Liver (tissue), 3 donors: ENCODE results near the gene TAF8.

ENCODE experiments used
- CTCF ChIP-seq: fragments of 150-350 bp; IDR thresholded peaks from 2 replicates; pipeline ENCODE4 v1.5.1; 2017; ENCODE audit warnings: improper control_type of control experiment, low read depth, low read length; ENCODE audit not compliant: missing input control
- EGR1 ChIP-seq, 2 donors: IDR thresholded peaks; 2 replicates each; pipeline ENCODE4 v1.6.1; 2016 to 2018; ENCODE audit warnings: antibody characterized with exemption in 2 of 2, low read depth in 2 of 2
- FOXA1 ChIP-seq: IDR thresholded peaks from 2 replicates; pipeline ENCODE4 v1.6.1; 2016; ENCODE audit warnings: antibody characterized with exemption
- HNF4A ChIP-seq, 2 donors: conservative IDR thresholded peaks; 2 replicates each; pipeline ENCODE4 v1.6.1; 2016; ENCODE audit warnings: antibody characterized with exemption in 2 of 2, mild to moderate bottlenecking in 2 of 2
- JUND ChIP-seq, 2 donors: IDR thresholded peaks; 2 replicates each; pipeline ENCODE4 v1.6.1; 2016; ENCODE audit warnings: antibody characterized with exemption in 2 of 2
- MAX ChIP-seq: IDR thresholded peaks from 2 replicates; pipeline ENCODE4 v1.6.1; 2016; ENCODE audit warnings: antibody characterized with exemption
- RAD21 ChIP-seq, 2 donors: IDR thresholded peaks; 2 replicates each; pipeline ENCODE4 v1.6.1; 2016; ENCODE audit warnings: antibody characterized with exemption in 2 of 2, mild to moderate bottlenecking in 2 of 2
- REST ChIP-seq: IDR thresholded peaks from 2 replicates; pipeline ENCODE4 v1.6.1; 2016; ENCODE audit warnings: antibody characterized with exemption, mild to moderate bottlenecking
- RXRA ChIP-seq, 2 donors: IDR thresholded peaks; 2 replicates each; pipeline ENCODE4 v1.6.1; 2017 to 2018; ENCODE audit warnings: antibody characterized with exemption in 2 of 2, mild to moderate bottlenecking in 1 of 2
- SP1 ChIP-seq: IDR thresholded peaks from 2 replicates; pipeline ENCODE4 v1.6.1; 2018; ENCODE audit warnings: antibody characterized with exemption, mild to moderate bottlenecking
- TAF1 ChIP-seq: conservative IDR thresholded peaks from 2 replicates; pipeline ENCODE4 v1.6.1; 2016; ENCODE audit warnings: antibody characterized with exemption, mild to moderate bottlenecking
- donor health status: healthy.
- donor health status: healthy.

GRCh38 chr6:42040856-42041480 is 9.4 kb upstream of the TAF8 start:
- TF ChIP-seq CTCF: no peak
- TF ChIP-seq JUND (IDR thresholded peaks at IDR 0.05): no peak
- TF ChIP-seq MAX: no peak
- no peak for TF ChIP-seq REST
- TF ChIP-seq TAF1: no peak
- TF ChIP-seq RAD21 (IDR thresholded peaks at IDR 0.05): no peak
- no peak for TF ChIP-seq SP1
- TF ChIP-seq RXRA (IDR thresholded peaks at IDR 0.05): no peak
- TF ChIP-seq FOXA1: no peak
- TF ChIP-seq HNF4A (conservative IDR thresholded peaks at IDR 0.05): no peak
- no peak for TF ChIP-seq EGR1 (IDR thresholded peaks at IDR 0.05; ENCODE audit: low read depth in 2 of 2)
